Measurements from ENCODE around the gene CEP41.
"Not testable (repeated sequence)": the region's sequence is repeated elsewhere in the genome, so short reads cannot be mapped to it uniquely, and the experiment has no call there.

The CEP41 gene

GRCh38 chr7:130386876-130387275 lies 53.9 kb downstream of the CEP41 start:
- DNase-seq = no peak

- no peak for DNase-seq
Observed at GRCh38 chr7:130385600-130386066, 55.2 kb downstream of the CEP41 start.

- DNase-seq = no peak
Observed at GRCh38 chr7:130384841-130385599, 55.8 kb downstream of the CEP41 start.

- no peak for DNase-seq
Observed at GRCh38 chr7:130384371-130384801, 56.4 kb downstream of the CEP41 start.

- no peak for DNase-seq
Observed at GRCh38 chr7:130383187-130383980, 57.4 kb downstream of the CEP41 start.

- no peak for DNase-seq
Observed at GRCh38 chr7:130381468-130382312, 59.1 kb downstream of the CEP41 start.

- DNase-seq = no peak
Observed at GRCh38 chr7:130380861-130381455, 59.9 kb downstream of the CEP41 start.

GRCh38 chr7:130379921-130380860 lies 60.6 kb downstream of the CEP41 start, which contains the start of gene CPA1:
CPA1 (plus strand) TSS chr7:130380494; CDS start chr7:130380521, 27 bp downstream.
- peak; percentile 64 for DNase-seq

- no peak for DNase-seq
Observed at GRCh38 chr7:130379532-130379920, 61.3 kb downstream of the CEP41 start.

GRCh38 chr7:130379019-130379418 lies 61.8 kb downstream of the CEP41 start:
- DNase-seq = no peak

GRCh38 chr7:130377178-130377577 lies 63.6 kb downstream of the CEP41 start:
- no peak for DNase-seq

GRCh38 chr7:130376461-130376860 lies 64.4 kb downstream of the CEP41 start:
- DNase-seq = not testable (repeated sequence)

- no peak for DNase-seq
Observed at GRCh38 chr7:130374507-130374906, 66.3 kb downstream of the CEP41 start.

GRCh38 chr7:130372402-130373165 lies 68.2 kb downstream of the CEP41 start:
- DNase-seq = no peak

- no peak for DNase-seq
Observed at GRCh38 chr7:130371046-130371445, 69.8 kb downstream of the CEP41 start.

GRCh38 chr7:130369831-130370550 lies 70.8 kb downstream of the CEP41 start:
- no peak for DNase-seq

GRCh38 chr7:130369110-130369711 lies 71.6 kb downstream of the CEP41 start:
- DNase-seq = no peak

- no peak for DNase-seq
Observed at GRCh38 chr7:130367836-130368746, 72.7 kb downstream of the CEP41 start.

All from retina (tissue), 1 donor.